HG03565 (cell line): ENCODE data around the gene PSPC1.
"Not testable (repeated sequence)": the region's sequence is repeated elsewhere in the genome, so short reads cannot be mapped to it uniquely, and the experiment has no call there.

Experiments
- ATAC-seq: cut with Tn5 transposase; IDR thresholded peaks from one replicate; pipeline ENCODE4 v1.9.1; 2021; ENCODE audit warnings: mild to moderate bottlenecking, moderate library complexity; ENCODE audit not compliant: unreplicated experiment

Gene PSPC1, protein sequence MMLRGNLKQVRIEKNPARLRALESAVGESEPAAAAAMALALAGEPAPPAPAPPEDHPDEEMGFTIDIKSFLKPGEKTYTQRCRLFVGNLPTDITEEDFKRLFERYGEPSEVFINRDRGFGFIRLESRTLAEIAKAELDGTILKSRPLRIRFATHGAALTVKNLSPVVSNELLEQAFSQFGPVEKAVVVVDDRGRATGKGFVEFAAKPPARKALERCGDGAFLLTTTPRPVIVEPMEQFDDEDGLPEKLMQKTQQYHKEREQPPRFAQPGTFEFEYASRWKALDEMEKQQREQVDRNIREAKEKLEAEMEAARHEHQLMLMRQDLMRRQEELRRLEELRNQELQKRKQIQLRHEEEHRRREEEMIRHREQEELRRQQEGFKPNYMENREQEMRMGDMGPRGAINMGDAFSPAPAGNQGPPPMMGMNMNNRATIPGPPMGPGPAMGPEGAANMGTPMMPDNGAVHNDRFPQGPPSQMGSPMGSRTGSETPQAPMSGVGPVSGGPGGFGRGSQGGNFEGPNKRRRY

DNA sequence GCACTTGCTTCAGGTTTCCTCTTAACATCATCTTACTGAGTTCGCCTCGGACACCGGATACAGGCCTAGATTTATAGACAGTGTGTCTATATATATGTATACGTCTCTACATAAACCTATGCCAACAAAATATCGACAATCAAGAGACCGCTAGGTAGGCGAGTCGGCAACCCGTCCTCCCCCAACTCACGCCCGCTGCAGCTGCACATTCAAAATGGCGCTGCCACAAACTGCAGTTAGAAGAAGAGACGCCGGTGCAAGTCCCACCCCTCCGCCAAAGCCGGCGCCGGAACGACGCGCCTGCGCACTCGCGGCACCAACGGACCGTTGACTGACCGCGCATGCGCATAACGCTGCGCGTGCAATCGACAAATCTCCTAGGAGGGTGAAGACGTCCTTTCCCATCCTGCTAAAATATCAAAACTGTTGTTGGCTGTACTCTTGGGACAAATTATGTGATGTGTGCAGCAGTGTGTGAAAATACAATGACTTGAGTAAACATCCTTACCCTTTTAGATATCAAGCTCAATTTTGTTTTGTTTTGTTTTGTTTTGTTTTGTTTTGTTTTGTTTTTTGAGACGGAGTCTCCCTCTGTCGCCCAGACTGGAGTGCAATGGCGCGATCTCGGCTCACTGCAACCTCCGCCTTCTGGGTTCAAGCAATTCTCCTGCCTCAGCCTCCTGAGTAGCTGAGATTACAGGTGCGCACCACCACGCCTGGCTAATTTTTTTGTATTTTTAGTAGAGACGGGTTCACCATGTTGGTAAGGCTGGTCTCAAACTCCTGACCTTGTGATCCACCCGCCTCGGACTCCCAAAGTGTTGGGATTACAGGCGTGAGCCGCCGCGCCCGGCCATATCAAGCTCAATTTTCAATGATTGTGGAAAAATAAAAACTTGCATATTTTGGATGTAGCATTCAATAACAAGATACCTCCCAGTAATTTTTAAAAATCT, at the start of gene PSPC1:
Gene PSPC1 (minus strand): TSS at position 219 of the 956 bp plus-strand sequence. CDS start 188 bp downstream, at position 31.
- ATAC-seq = peak; percentile 77

DNA sequence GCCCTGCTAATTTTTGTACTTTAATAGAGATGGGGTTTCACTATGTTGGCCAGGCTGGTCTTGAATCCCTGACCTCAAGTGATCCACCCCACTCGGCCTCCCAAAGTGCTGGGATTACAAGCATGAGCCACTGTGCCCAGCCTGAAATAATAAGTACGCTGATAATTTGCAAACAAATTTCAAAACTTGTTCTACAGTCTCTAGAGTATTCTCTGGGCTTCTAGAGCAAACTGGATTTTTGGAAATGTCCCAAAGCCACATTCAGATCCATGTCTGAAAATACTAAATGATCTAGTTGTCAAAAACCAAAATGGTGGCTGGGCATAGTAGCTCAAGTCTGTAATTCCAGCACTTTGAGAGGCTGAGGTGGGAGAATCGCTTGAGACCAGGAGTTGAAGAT, 39.9 kb upstream of the PSPC1 start:
- ATAC-seq = no peak

DNA sequence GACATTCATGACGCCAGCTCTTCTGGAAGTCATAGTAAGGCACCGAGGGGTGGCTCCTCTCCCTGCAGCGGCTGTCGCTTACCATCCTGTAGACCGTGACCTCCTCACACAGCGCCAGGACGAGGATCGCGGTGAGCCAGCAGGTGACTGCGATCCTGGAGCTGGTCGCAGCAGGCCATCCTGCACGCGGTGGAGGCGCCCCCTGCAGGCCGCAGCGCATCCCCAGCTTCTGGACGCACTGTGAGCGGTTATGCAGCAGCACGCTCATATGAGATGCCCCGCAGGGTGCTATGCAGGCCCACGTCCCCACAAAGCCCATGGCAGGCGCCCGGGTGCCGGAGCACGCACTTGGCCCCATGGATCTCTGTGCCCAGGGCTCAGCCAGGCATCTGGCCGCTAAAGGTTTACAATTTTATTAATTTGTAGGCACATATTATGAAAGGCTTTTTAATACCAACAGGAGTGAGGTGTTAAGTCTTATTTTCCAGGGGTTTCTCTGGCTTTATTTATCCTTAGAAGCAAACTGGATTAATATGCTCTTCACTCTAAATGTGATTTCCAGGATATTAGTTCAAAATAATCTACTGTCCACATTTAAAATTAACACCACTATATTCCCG, 35.6 kb upstream of the PSPC1 start:
- no peak for ATAC-seq

DNA sequence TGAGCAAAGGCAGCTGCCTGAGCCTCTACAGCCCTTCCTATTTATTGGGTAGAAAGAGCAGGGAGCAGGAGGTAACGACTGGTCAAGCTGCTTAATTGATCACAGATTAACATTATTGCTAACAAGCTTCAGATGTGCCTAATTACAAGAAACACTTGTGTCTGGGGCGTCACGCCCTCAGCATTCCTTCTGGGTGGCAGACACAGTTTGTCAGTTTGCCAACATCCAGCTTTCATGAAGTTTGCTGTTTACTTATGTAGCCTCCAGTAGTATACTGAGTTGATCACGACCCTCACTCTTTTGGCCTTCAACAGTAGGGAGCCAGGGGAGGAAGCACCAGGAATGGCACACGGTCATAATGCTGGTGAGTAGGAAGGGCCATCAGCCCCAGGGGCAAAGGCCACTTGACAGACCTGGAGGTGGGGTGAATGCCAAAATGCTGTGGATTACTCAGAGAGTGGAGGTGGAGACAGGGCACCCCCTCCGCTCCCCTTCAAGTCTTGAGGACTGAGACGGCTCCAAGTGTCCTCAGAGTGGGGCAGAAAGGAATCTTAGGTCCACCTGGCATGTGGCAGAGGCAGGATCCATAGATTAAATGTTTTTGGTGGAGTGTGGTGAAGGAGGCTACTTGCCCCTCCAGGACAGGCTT, 34.9 kb upstream of the PSPC1 start:
- no peak for ATAC-seq

DNA sequence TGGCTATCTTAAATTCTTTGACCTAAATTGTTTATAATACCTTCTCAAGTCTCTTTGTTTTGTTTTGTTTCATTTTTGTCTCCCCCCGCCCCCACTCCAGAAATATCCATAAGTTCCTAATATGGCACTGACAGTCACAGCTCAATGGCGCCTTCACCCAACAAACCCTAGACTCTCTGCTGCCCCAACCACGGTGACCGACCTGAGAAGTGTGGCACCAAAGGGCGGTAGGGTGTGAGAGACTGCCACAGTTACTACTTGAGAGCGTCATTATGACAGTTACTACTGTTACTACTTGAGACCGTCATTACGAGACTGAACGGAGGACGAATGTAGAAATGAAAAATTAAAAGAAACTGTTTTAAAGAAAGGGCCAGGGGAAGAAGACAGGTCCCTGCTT, 34.4 kb upstream of the PSPC1 start:
- ATAC-seq = no peak

DNA sequence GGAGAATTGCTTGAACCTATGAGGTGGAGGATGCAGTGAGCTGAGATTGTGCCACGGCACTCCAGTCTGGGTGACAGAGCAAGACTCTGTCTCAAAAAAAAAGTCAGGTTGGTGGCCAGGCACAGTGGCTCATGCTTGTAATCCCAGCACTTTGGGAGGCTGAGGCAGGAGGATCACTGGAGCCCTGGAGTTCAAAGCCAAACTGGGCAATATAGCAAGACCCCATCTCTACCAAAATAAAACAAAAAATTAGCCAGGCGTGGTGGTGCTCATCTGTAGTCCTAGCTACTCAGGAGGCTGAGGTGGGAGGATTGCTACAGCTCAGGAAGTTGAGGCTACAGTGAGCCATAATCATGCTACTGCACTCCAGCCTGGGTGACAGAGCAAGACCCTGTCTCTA, 33.1 kb upstream of the PSPC1 start:
- not testable (repeated sequence) for ATAC-seq

DNA sequence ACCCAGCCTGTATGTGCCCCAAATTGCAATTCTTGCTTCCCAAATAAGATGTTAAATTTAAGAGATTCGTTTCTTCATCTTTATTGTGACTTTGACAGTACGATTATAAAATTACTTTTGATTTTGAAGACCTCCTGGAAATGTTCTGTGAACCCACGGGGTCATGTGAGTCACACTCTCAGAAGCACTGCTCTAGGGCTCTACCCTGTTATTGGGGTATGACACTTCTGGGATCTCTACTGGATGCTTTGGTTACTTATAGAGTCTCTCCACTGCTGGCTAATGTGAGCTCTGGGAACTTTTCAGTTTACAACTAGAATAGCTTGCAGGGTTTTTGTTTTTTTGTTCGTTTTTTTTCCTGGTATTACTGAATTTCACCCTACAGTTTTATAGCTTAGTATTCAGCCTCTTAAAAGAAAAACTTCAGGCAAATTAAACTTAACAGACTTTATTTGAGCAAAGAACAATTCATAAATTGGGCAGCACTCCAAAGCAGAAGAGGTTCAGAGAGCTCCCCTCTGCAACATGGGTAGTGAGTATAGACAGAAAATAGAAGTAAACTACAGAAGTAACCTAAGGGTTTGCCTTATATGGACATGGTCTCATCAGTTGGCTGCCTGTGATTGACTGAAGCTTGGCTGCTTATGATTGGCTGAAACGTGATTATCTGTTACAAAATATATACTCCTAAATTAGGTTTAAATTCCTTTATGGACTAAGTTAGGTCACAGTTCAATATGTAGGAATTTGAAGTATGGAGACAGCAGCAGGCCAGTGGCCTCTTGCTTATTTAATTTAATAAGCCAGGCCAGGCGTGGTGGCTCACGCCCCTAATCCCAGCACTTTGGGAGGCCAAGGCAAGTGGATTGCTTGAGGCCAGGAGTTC, 28.5 kb upstream of the PSPC1 start:
- no peak for ATAC-seq

DNA sequence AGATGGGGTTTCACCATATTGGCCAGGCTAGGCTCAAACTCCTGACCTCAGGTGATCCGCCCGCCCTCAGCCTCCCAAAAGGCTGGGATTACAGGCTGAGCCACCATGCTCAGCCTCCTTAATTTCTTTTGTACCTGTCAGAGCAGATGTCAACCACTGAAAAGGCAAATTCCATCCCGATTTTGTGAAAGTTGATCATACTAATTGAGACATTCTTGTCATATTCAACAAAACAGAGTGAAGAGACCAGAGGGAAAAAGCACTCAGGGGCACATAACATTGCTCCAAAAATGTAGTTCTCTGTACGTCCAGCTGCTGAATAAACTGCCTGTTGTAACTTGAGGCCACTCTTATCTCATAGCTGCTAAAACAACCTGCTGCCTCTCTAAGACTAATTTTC, 27.4 kb upstream of the PSPC1 start:
- no peak for ATAC-seq

DNA sequence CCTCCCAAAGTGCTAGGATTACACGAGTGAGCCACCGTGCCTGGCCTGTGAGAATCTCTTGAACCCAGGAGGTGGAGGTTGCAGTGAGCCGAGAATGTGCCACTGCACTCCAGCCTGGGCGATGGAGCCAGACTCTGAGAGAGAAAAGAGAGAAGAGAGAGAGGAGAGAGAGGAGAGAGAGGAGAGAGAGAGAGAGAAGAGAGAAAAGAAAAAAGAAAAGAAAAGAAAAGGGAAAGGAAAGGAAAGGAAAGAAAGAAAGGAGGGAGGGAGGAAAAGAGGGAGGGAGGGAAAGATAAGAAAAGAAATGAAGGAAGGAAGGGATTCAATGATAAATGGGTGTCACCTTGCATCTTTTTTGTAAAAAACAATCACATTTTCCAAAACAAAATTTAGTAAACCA, 23.0 kb upstream of the PSPC1 start:
- ATAC-seq = no peak

DNA sequence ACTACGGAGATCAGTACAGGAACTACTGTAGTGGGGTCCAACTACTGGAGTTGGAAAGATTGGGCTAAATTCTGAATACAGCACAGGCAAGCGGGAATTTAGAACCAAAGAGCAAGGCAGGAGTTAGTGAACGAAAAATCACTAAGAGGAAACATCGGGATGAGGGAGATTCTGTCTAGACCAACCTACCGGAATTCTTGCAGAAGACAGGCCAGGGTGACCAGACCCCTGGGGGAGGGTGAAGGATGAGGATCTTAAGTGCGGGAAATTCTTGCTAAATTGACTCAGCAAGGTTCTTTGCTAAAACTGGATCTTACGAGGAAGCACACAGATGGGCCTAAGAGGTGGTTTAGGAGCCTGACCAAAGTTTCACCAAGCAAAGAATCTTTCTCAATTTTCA, 13.2 kb upstream of the PSPC1 start:
- ATAC-seq = no peak

DNA sequence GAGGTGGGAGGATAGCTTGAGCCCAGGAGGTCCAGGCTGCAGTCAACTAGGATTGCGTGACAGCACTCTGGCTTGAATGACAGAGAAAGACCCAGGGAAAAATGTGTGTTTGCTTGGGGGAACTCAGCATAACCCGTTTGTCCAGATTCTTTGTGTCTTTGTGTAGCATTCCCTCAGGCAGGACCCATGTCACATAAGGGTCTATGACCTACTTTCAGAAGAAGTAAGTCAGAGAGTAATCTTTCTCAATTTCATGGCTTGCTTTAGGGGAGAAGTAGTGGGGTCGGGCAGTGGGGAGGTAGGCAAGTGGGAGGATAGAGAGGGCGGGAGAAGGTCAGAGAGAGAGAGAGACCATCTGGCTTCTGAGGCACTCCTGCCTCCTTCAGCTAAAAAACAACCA, 11.9 kb upstream of the PSPC1 start:
- ATAC-seq = no peak

DNA sequence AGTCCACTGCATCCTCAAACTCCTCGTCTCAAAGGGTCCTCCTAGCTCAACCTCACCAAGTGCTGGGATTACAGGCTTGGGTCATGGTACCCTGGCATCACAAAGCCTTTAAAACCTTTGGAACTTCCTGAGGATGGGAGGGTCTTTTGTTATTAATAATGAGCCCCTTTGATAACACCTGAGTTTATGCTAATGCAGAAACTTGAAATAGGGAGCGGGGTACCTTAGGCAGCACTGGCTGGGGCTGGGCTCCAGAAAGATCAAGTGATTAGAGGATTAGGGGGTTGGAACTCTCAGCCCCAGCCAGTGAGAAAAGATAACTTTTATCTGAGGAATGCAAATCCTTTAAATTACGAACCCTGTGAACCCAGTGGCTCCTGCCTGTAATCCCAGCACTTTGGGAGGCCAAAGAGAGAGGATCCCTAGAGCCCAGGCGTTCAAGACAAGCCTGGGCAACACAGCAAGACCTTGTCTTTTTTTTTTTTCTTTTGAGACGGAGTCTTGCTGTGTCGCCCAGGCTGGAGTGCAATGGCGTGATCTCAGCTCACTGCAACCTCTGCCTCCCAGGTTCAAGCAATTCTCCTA, 9.3 kb upstream of the PSPC1 start:
- no peak for ATAC-seq

DNA sequence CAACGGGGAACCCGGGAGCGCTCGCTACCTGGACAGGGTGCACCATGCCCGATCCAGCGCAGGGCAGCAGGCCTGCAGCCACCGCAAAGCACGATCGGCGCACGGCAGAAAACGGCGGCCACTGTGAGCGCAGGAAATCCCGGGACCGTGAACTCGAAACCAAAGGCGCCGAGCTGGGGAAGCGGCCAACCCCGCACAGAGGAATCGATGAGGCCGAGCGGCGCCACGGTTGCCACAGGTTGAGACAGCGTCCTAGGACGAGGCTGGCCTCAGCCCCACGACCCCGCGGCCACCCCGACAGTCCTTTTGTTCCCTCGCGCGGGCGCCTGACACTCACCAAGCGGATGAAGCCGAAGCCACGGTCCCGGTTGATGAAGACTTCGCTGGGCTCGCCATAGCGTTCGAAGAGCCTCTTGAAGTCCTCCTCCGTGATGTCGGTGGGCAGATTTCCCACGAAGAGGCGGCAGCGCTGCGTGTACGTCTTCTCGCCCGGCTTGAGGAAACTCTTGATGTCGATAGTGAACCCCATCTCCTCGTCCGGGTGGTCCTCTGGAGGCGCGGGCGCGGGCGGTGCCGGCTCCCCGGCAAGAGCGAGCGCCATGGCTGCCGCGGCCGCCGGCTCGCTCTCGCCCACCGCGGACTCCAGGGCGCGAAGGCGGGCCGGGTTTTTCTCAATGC, 557 bp downstream of the PSPC1 start:
- peak; percentile 29 for ATAC-seq

DNA sequence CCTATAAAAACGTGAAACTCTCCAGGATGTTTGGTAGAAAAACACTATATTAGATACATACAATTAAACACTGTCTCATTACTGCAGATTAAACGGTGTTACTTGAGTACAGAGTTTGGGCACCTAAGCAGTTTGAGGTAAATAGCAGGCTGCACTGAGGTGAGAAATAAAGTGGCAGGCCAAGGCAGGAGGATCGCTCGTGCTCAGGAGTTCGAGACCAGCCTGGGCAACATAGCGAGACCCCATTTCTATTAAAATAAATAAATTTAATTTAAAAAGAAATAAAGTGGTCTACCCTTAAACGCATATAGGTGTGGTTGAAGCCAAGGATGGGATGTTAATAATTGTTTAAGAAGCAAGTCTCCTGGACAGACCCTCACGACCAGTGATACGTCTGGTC, 1.2 kb downstream of the PSPC1 start:
- ATAC-seq = no peak

DNA sequence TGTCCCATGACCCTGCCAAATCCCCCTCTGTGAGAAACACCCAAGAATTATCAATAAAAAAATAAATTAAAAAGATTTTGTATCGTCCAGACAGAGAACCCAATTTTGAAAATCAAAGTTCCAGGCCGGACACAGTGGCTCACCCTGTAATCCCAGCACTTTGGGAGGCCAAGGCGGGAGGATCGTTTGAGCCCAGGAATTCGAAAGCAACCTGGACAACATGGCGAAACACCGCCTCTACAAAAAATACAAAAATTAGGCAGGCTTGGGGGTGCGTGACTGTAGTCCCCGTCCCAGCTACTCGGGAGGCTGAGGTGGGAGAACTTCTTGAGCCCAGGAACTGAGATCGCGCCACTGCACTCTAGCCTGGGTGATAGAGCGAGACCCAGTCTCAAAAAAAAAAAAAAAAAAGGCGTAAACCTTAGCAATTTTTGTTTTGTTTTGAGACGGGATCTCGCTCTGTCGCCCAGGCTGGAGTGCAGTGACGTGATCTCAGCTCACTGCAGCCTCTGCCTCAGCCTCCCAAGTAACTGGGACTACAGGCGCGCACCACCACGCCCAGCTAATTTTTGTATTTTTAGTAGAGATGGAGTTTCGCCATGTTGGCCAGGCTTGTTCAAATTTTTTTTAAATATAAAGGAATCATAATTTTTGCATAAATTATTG, 1.9 kb downstream of the PSPC1 start:
- not testable (repeated sequence) for ATAC-seq

DNA sequence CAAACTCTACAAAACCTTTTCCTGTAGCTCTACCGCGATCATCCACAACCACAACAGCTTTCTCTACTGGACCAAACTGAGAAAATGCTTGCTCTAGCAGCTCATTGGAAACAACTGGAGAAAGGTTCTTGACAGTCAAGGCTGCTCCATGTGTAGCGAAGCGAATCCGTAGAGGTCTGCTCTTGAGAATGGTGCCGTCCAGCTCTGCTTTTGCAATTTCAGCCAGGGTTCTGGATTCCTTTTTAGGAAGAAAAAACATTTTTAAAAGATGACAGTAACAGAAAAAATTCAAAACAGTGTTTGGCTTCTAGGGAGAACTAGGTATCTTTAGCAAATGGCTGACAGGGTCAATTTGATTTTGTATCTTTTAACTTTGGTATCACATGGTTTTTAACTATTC, 10.4 kb downstream of the PSPC1 start:
- ATAC-seq = no peak

DNA sequence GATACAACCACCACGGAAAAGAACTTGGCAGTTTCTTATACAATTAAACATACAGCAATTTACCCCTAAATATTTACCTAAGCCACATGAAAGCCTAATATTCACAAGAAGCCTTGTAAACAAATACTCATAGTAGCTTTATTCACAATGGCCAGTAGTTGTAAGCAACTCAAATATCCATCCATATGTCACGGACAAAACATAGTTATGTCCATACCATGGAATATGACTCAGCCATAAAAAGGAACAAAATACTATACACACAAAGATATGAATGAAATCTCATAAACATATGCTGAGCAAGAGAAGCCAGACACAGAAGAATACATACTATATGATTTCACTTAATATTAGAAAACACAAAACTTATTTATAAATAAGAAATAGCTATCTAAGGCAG, 12.9 kb downstream of the PSPC1 start:
- no peak for ATAC-seq

DNA sequence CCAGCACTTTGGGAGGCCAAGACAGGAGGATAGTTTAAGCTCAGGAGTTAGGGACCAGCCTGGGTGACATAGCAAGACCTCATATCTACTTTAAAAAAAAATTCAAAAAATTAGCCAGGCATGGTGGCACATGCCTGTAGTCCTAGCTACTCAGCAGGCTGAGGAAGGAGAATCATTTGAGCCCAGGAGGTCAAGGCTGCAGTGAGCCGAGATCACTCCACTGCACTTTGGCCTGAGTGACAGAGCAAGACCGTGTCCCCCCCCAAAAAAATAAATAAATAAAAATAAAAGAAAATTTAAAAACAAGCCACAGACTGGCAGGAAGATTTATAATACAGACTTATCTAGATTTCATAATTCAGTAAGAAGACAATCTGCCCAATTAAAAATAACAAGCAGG, 14.8 kb downstream of the PSPC1 start:
- no peak for ATAC-seq
